Urinary bladder (tissue), 4 donors: ENCODE results near the gene PFKFB3. TPM values are rescaled to one million over a fixed set of nuclear protein-coding genes. Genes with fewer than 3 reads are reported as not detected.
"Not testable (repeated sequence)": the region's sequence is repeated elsewhere in the genome, so short reads cannot be mapped to it uniquely, and the experiment has no call there.

ENCODE experiments used
- DNase-seq: peaks from one replicate; pipeline ENCODE4 v3.0.0-alpha.2; 2015; ENCODE audit errors: extremely low spot score
- H3K27ac ChIP-seq: one replicate; pipeline ENCODE4 v1.5.1; 2013; ENCODE audit warnings: low read depth, mild to moderate bottlenecking, moderate library complexity
- H3K36me3 ChIP-seq: one replicate; pipeline ENCODE4 v1.6.1; 2013; ENCODE audit warnings: mild to moderate bottlenecking, moderate library complexity; ENCODE audit not compliant: insufficient read depth
- H3K4me1 ChIP-seq: one replicate; pipeline ENCODE4 v1.6.1; 2013; ENCODE audit warnings: mild to moderate bottlenecking, moderate library complexity; ENCODE audit not compliant: insufficient read depth
- H3K4me3 ChIP-seq: one replicate; pipeline ENCODE4 v1.5.1; 2013; ENCODE audit warnings: low read depth, low read length
- WGBS: extraction: QIAGEN DNeasy Blood & Tissue Kit; methylation state at CpG from one replicate; pipeline ENCODE4 v1.1.7; 2013; 5-methylcytosine and 5-hydroxymethylcytosine counted together
- polyA plus RNA-seq: library from polyadenylated mRNA; stranded (reverse); fragments of 200-250 nt; gene quantifications from one replicate; pipeline ENCODE4 v1.2.3, GENCODE V29; 2013
- total RNA-seq: library from RNA; depleted of rRNA; stranded (reverse); fragments of >200 nt; gene quantifications from one replicate; pipeline ENCODE4 v1.2.3, GENCODE V29; 2014
- donor health status: healthy with polysubstance abuse.
- donor health status: healthy.

PFKFB3 gene
- total and polyA plus RNA-seq, 2 donors, result 6.5 to 31.8 TPM

DNA sequence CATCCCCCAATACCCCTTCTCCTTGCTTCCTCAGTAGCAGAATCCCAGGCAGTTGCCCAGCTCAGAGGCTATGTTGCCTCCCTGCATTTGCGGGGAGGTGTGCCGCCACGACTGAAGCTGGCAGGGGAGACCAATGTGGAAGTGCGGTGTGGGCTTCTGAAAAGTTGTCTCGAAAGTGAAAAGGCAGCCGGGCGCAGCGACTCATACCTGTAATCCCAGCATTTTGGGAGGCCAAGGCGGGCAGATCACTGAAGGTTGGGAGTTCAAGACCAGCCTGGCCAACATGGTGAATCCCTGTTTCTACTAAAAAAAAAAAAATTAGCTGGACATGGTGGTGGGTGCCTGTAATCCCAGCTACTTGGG, 15.9 kb upstream of the PFKFB3 start:
- no peaks in the 10 kb centered on the region for H3K4me1 ChIP-seq
- H3K27ac ChIP-seq, result no peak overlapping the region
- 92% methylated on average over 9 of the region's 9 CpGs for WGBS
- H3K36me3 ChIP-seq, result no peaks in the 10 kb centered on the region
- DNase-seq, result no peak
- H3K4me3 ChIP-seq, result no peak overlapping the region

GRCh38 chr10:6187278-6187677, 15.5 kb upstream of the PFKFB3 start:
- H3K36me3 ChIP-seq, result no peaks in the 10 kb centered on the region
- WGBS, result 95% methylated on average over 6 of the region's 6 CpGs
- H3K4me1 ChIP-seq, result no peaks in the 10 kb centered on the region
- no peak overlapping the region for H3K27ac ChIP-seq
- DNase-seq, result no peak
- H3K4me3 ChIP-seq, result no peak overlapping the region

- DNase-seq, H3K4me3 ChIP-seq, H3K27ac ChIP-seq, H3K4me1 ChIP-seq, H3K36me3 ChIP-seq: not testable (repeated sequence)
- 92% methylated on average over 9 of the region's 9 CpGs for WGBS
These were observed 12.7 kb upstream of the PFKFB3 start for GRCh38 chr10:6190033-6190432.

GRCh38 chr10:6191147-6191546, 11.6 kb upstream of the PFKFB3 start:
- H3K4me1 ChIP-seq, result no peaks in the 10 kb centered on the region
- WGBS, result 85% methylated on average over 8 of the region's 8 CpGs
- no peak overlapping the region for H3K27ac ChIP-seq
- no peaks in the 10 kb centered on the region for H3K36me3 ChIP-seq
- DNase-seq, result no peak
- no peak overlapping the region for H3K4me3 ChIP-seq

GRCh38 chr10:6191569-6191968, 11.2 kb upstream of the PFKFB3 start:
- no peaks in the 10 kb centered on the region for H3K4me1 ChIP-seq
- H3K36me3 ChIP-seq, result no peaks in the 10 kb centered on the region
- H3K4me3 ChIP-seq, result no peak overlapping the region
- 74% methylated on average over 19 of the region's 19 CpGs for WGBS
- H3K27ac ChIP-seq, result no peak overlapping the region
- DNase-seq, result no peak

DNA sequence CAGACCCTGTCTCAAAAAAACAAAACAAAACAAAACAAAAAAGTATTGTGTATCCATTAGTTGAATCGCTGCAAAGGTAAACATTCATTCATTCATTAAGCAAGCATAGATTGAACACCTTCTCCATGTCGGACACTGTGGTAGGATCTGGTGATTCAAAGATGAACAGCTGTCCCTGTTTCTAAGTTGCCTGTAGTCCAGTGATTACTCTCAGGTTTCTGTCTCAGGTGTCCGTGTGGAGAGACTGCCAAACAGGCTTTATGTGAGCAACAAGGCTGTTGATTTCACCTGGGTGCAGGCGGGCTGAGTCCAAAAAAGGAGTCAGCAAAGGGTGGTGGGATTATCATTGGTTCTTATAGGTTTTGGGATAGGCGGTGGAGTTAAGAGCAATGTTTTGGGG, 9.4 kb upstream of the PFKFB3 start:
- not testable (repeated sequence) for H3K27ac ChIP-seq, H3K4me3 ChIP-seq, H3K4me1 ChIP-seq, H3K36me3 ChIP-seq, DNase-seq
- WGBS, result 97% methylated on average over 5 of the region's 5 CpGs

DNA sequence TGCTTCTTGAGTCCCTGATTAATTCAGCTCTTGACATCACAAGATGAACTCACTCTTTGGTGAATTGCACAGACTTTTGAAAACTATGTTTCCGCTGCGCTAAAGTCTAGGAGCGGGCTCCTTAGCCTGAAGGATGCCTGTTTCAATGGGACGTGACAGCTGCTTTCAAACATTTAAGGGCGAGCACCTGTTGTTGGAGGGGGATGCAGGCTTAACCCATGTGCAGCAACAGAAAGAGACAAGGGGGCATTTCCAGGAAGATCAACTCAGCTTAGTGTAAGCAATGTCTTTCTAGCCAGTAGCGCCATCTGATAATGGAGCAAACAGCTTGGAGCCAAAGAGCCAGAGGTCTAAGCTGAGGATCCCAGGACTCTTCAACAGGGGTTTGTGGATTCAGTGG, 8.4 kb upstream of the PFKFB3 start:
- 97% methylated on average over 6 of the region's 6 CpGs for whole genome bisulfite sequencing
- no peaks in the 10 kb centered on the region for H3K4me1 ChIP-seq
- H3K27ac ChIP-seq, result no peak overlapping the region
- no peaks in the 10 kb centered on the region for H3K36me3 ChIP-seq
- no peak overlapping the region for H3K4me3 ChIP-seq
- no peak for DNase-seq

DNA sequence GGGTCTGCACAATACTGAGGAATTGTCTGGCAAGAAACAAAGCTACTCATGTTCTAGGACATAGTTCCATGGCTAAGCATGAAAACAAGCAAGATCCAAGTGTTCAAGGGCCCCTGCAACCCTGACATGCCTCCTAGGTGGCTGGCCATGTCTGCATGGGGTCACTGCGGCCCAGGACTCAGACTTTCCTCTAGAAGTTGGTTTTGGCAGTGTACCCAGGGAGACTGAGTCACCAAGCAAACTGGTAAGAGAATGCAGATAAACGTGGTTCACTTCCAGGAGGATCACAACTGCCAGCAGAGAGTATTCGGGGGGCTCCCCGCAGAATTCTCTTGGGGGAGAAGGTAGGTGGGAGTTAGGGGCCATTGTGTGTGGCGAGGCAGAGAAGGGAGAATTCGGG, 7.4 kb upstream of the PFKFB3 start:
- Histone ChIP-seq H3K4me1 (no peaks in the 10 kb centered on the region), H3K36me3 (no peaks in the 10 kb centered on the region), H3K4me3 (no peak overlapping the region), H3K27ac (no peak overlapping the region)
- WGBS, result 79% methylated on average over 6 of the region's 6 CpGs
- no peak for DNase-seq

GRCh38 chr10:6195846-6196245, 6.9 kb upstream of the PFKFB3 start:
- no peaks in the 10 kb centered on the region for H3K36me3 ChIP-seq
- DNase-seq, result no peak
- WGBS, result 70% methylated on average over 9 of the region's 9 CpGs
- H3K4me3 ChIP-seq, result no peak overlapping the region
- H3K27ac ChIP-seq, result no peak overlapping the region
- H3K4me1 ChIP-seq, result no peaks in the 10 kb centered on the region

DNA sequence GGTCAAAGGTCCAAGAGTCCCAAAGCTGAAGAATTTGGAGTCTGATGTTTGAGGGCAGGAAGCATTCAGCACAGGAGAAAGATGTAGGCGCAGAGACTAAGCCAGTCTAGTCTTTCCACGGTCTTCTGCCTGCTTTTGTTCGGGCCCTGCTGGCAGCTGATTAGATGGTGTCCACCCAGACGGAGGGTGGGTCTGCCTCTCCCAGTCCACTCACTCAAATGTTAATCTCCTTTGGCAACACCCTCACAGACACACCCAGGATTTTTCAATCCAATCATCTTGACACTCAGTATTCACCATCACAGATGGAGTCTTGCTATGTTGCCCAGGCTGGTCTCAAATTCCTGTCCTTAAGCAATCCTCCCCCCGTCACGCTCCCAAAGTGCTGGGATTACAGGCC, 6.2 kb upstream of the PFKFB3 start:
- WGBS, result 87% methylated on average over 6 of the region's 6 CpGs
- H3K4me1 ChIP-seq, DNase-seq, H3K36me3 ChIP-seq, H3K4me3 ChIP-seq, H3K27ac ChIP-seq: not testable (repeated sequence)

GRCh38 chr10:6197321-6197720, 5.4 kb upstream of the PFKFB3 start:
- Histone ChIP-seq H3K27ac (no peak overlapping the region), H3K4me1 (peaks cover 2% of the 10 kb centered on the region), H3K4me3 (no peak overlapping the region), H3K36me3 (no peaks in the 10 kb centered on the region)
- DNase-seq, result no peak
- WGBS, result 80% methylated on average over 2 of the region's 2 CpGs

DNA sequence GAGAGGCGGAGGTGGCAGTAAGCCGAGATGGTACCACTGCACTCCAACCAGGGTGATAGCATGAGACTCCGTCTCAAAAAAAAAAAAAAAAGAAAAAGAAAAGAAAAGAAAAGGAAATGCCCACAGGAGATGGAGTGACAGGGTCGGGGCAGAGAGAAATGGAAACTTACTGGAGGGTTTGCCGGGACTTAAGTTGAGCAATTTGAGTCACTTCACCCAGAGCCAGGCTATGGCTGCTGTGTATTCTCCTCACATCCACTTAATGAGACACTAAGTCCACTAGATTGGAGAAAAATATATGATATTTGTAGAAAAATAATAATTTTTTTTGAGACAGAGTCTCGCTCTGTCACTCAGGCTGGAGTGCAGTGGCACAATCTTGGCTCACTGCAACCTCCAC, 4.6 kb upstream of the PFKFB3 start:
- Histone ChIP-seq H3K4me3 (no peak overlapping the region), H3K4me1 (peaks cover 2% of the 10 kb centered on the region), H3K36me3 (no peaks in the 10 kb centered on the region), H3K27ac (no peak overlapping the region)
- 94% methylated on average over 6 of the region's 6 CpGs for WGBS
- DNase-seq, result no peak

DNA sequence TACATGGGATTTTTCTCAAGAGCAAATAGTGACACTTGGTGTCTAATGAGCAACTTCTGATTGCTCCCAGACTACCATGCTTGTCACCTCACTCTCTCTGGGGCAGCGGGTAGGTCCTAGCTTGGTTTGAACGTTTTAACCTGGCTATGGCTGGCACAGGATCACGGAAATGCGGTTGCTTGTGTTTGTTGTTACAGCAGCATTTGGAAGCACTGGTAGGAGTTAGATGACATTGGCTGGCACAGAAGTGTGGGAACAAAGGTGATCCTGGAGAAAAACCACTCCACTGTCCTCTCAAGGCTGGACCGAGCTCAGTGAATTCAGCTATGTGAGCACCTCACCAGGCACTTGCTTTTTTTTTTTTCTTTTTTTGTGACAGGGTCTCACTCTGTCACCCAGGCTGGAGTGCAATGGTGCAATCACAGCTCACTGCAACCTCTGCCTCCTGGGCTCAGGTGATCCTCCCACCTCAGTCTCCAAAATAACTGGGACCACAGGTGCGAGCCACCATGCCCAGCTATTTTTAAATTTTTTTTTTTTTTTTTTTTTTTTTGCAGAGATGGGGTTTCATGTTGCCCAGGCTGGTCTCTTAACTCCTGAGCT, 3.5 kb upstream of the PFKFB3 start:
- WGBS, result 87% methylated on average over 6 of the region's 6 CpGs
- Histone ChIP-seq H3K36me3 (no peaks in the 10 kb centered on the region), H3K27ac (no peak overlapping the region), H3K4me3 (no peak overlapping the region), H3K4me1 (peaks cover 2% of the 10 kb centered on the region)
- no peak for DNase-seq

DNA sequence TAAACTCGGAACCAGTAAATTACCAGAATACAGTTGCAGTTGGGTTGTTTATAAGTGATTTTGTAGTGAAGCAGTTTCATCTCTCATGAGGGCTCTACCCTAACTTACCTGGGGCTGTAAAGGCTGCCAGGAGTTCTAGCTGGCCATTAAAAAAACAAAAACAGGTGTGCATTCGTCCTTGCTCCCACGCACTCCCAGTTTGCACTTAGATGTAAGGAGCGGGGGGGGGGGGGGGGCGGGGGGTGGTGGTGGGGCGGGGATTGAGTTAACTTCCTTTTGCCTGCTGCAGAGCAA, 2.3 kb upstream of the PFKFB3 start:
- Histone ChIP-seq H3K36me3 (no peaks in the 10 kb centered on the region), H3K4me1 (peaks cover 2% of the 10 kb centered on the region), H3K4me3 (peak overlapping the region; percentile 55), H3K27ac (no peak overlapping the region)
- WGBS, result 12% methylated on average over 6 of the region's 6 CpGs
- no peak for DNase-seq
